MCF 10A (cell line): ENCODE data around the gene TEX2. TPM values are rescaled to one million over a fixed set of nuclear protein-coding genes. Genes with fewer than 3 reads are reported as not detected.

Experiments
- BruUV-seq: library from RNA; stranded (reverse); fragments of 400-500 nt; replicated peaks from 2 replicates; lab custom pipeline; 2021; lab: Mats Ljungman, UMichigan
- CTCF ChIA-PET: fragments of 300-600 bp; sonication (Branson Sonifier 250); formaldehyde crosslinking; extraction: SDS; loops from one replicate; lab custom pipeline; 2021; ENCODE audit warnings: antibody characterized with exemption, inconsistent platforms; lab: Yijun Ruan, JAX
- POLR2A ChIA-PET: fragments of 300-600, 350-650 bp; sonication (Branson Sonifier 250); formaldehyde crosslinking; extraction: SDS; loops from one replicate; lab custom pipeline; 2020; ENCODE audit warnings: antibody characterized with exemption, inconsistent platforms; lab: Yijun Ruan, JAX
- DNase-seq: peaks from one replicate; pipeline ENCODE4 v3.0.0-alpha.2; 2018; ENCODE audit not compliant: unreplicated experiment
- H3K27ac Mint-ChIP-seq: one replicate; pipeline ENCODE4 v1.8.0; 2022; ENCODE audit warnings: mild to moderate bottlenecking, low read depth, mixed read lengths; ENCODE audit not compliant: unreplicated experiment
- H3K27me3 Mint-ChIP-seq: one replicate; pipeline ENCODE4 v1.8.0; 2022; ENCODE audit warnings: mixed read lengths; ENCODE audit not compliant: insufficient read depth, unreplicated experiment
- H3K36me3 Mint-ChIP-seq: one replicate; pipeline ENCODE4 v1.8.0; 2022; ENCODE audit warnings: mild to moderate bottlenecking, moderate library complexity, mixed read lengths; ENCODE audit not compliant: insufficient read depth, unreplicated experiment
- H3K4me1 Mint-ChIP-seq: one replicate; pipeline ENCODE4 v1.8.0; 2022; ENCODE audit warnings: mixed read lengths; ENCODE audit not compliant: insufficient read depth, unreplicated experiment
- H3K4me3 Mint-ChIP-seq: one replicate; pipeline ENCODE4 v1.8.0; 2022; ENCODE audit warnings: mild to moderate bottlenecking, moderate library complexity, mixed read lengths; ENCODE audit not compliant: unreplicated experiment
- H3K9me3 Mint-ChIP-seq: one replicate; pipeline ENCODE4 v1.8.0; 2022; ENCODE audit warnings: mixed read lengths; ENCODE audit not compliant: unreplicated experiment
- CTCF ChIP-seq: fragments of 200-600 bp; IDR thresholded peaks from one replicate; pipeline ENCODE4 v1.8.0; 2022; ENCODE audit warnings: antibody characterized with exemption, mild to moderate bottlenecking; ENCODE audit not compliant: unreplicated experiment
- intact Hi-C: fragments of 100-400 bp; cut with micrococcal nuclease; formaldehyde crosslinking; loops from 2 replicates; pipeline ENCODE4 v1.14.1; 2022
- total RNA-seq: library from RNA; stranded (reverse); gene quantifications from 2 replicates; pipeline ENCODE4 v1.2.3, GENCODE V29; 2022

TEX2 gene
- total RNA-seq, 1 experiment from 2014 or later: 42.2 TPM

GRCh38 chr17:64145751-64146417 is 117.2 kb downstream of the TEX2 start:
- BruUV-seq: no TSS peak
- Mint-ChIP-seq H3K27me3 (no peaks in the 10 kb centered on the region), H3K9me3 (no peaks in the 10 kb centered on the region), H3K4me3 (no peak overlapping the region), H3K27ac (no peak overlapping the region), H3K36me3 (no peaks in the 10 kb centered on the region), H3K4me1 (peaks cover 23% of the 10 kb centered on the region)
- peak; percentile 99 for DNase-seq
- intact Hi-C loops: loop anchor here (1.0 kb wide), 2 partner anchors 114 to 136 kb away; no protein-coding TSS in a partner anchor
- no peak for TF ChIP-seq CTCF
- ChIA-PET CTCF (interaction anchor here (0.6 to 1.1 kb wide), 5 partner anchors 12 to 136 kb away, joined by 3 to 5 read pairs (median 5); no protein-coding TSS in a partner anchor), POLR2A (interaction anchor here (0.6 to 7.1 kb wide), 69 partner anchors 9 to 1192 kb away, joined by 3 to 94 read pairs (median 5); partner anchors contain the start of genes CCDC47, CEP95, DDX42 and DDX5)

GRCh38 chr17:64145375-64145750 is 117.7 kb downstream of the TEX2 start:
- CTCF ChIA-PET: interaction anchor here (0.7 to 1.1 kb wide), 4 partner anchors 11 to 136 kb away, joined by 3 to 5 read pairs (median 5); no protein-coding TSS in a partner anchor
- no peak for DNase-seq
- POLR2A ChIA-PET: interaction anchor here (0.7 to 7.1 kb wide), 56 partner anchors 9 to 372 kb away, joined by 3 to 94 read pairs (median 6); partner anchors contain the start of genes CCDC47, CEP95, DDX42 and DDX5
- Mint-ChIP-seq H3K4me3 (no peak overlapping the region), H3K27me3 (no peaks in the 10 kb centered on the region), H3K27ac (no peak overlapping the region), H3K4me1 (peaks cover 23% of the 10 kb centered on the region), H3K9me3 (no peaks in the 10 kb centered on the region), H3K36me3 (no peaks in the 10 kb centered on the region)
- no TSS peak for BruUV-seq
- intact Hi-C loops: loop anchor here (1.0 kb wide), 2 partner anchors 115 to 137 kb away; no protein-coding TSS in a partner anchor
- no peak for TF ChIP-seq CTCF

DNA sequence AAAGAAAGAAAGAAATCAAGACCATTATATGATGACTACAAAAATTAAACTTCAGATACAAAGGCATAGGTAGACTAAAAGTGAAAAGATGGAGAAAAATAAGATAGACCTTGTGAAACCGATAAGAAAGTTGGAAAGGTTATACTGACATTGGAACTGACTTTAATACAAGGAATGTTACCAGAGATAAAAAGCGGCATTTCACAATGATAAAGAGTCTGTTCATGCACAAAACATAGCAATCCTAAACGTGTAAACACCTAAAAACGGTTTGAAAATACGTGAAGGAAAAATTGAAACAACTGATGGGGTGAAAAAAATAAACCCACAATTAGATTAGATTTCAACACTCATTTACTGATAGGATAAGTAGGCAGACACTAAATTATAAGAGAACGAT is 123.5 kb downstream of the TEX2 start:
- TF ChIP-seq CTCF: no peak
- BruUV-seq: no TSS peak
- Mint-ChIP-seq H3K27me3 (no peaks in the 10 kb centered on the region), H3K4me3 (no peak overlapping the region), H3K4me1 (no peaks in the 10 kb centered on the region), H3K9me3 (no peaks in the 10 kb centered on the region), H3K36me3 (no peaks in the 10 kb centered on the region), H3K27ac (no peak overlapping the region)
- intact Hi-C loops: no loop called here
- DNase-seq: no peak
- POLR2A ChIA-PET: interaction anchor here (0.5 to 1.1 kb wide), 3 partner anchors 10 to 59 kb away, joined by 3 read pairs; no protein-coding TSS in a partner anchor
- CTCF ChIA-PET: interaction anchor here (0.6 to 1.6 kb wide), 2 partner anchors 112 to 127 kb away, joined by 3 to 7 read pairs; no protein-coding TSS in a partner anchor

DNA sequence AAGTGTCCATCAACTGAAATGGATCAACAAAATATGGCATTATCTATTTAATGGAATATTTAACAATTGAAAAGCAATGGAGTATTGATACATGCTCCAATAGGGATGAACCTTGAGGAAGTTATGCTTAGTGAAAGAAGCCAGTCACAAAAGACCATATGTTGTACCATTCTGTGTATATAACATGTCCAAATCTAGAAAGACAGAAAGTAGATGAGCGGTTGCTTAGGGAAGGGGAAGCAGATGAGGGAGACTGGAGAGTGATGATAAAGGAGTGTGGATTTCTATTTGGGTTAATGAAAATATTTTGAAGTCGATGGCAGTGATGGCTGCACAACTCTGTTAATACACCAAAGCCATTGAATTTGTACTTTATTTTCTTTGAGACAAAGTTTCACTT is 124.6 kb downstream of the TEX2 start:
- Mint-ChIP-seq H3K4me3 (no peak overlapping the region), H3K27ac (no peak overlapping the region), H3K27me3 (no peaks in the 10 kb centered on the region), H3K4me1 (no peaks in the 10 kb centered on the region), H3K9me3 (no peaks in the 10 kb centered on the region), H3K36me3 (no peaks in the 10 kb centered on the region)
- ChIA-PET CTCF (interaction anchor here (1.6 to 11.4 kb wide), 2 partner anchors 110 to 111 kb away, joined by 7 to 350 read pairs; no protein-coding TSS in a partner anchor), POLR2A (interaction anchor here (0.6 to 1.1 kb wide), 4 partner anchors 9 to 367 kb away, joined by 3 to 7 read pairs (median 3); no protein-coding TSS in a partner anchor)
- no peak for DNase-seq
- no TSS peak for BruUV-seq
- TF ChIP-seq CTCF: no peak
- intact Hi-C loops: no loop called here
